ENCODE measurements around the gene AP1G2. TPM values are rescaled to one million over a fixed set of nuclear protein-coding genes. Genes with fewer than 3 reads are reported as not detected.
A peak's percentile ranks its signal among the peaks of the same experiment; 100 is the strongest.
"Not testable (repeated sequence)": the region's sequence is repeated elsewhere in the genome, so short reads cannot be mapped to it uniquely, and the experiment has no call there.

Gene AP1G2
- total RNA-seq, 2 experiments from 2014 or later, result 162 to 166 TPM

GRCh38 chr14:23608454-23608853 is 40.9 kb upstream of the AP1G2 start:
- POLR2A ChIA-PET, result no interaction called here
- Mint-ChIP-seq H3K36me3 (ENCODE audit: low read depth) (peaks cover 12% of the 10 kb centered on the region), H3K9me3 (ENCODE audit: low read depth) (peaks cover 9% of the 10 kb centered on the region), H3K27ac (peak overlapping the region; percentile 58), H3K4me3 (no peak overlapping the region), H3K4me1 (peaks cover 50% of the 10 kb centered on the region), H3K27me3 (no peaks in the 10 kb centered on the region)
- ATAC-seq (no peak), DNase-seq (no peak)
- intact Hi-C loops (cut with DNase I, micrococcal nuclease), result no loop called here
- CTCF ChIA-PET, result interaction anchor here (0.7 to 5.2 kb wide), 3 partner anchors 12 to 464 kb away, joined by 3 to 31 read pairs (median 3); no protein-coding TSS in a partner anchor

GRCh38 chr14:23605931-23606585 is 38.5 kb upstream of the AP1G2 start:
- Mint-ChIP-seq H3K27ac (peak overlapping the region; percentile 84), H3K36me3 (ENCODE audit: low read depth) (peaks cover 12% of the 10 kb centered on the region), H3K4me3 (peak overlapping the region; percentile 2), H3K4me1 (peaks cover 48% of the 10 kb centered on the region), H3K27me3 (no peaks in the 10 kb centered on the region), H3K9me3 (ENCODE audit: low read depth) (peaks cover 9% of the 10 kb centered on the region)
- DNase-seq (peak; percentile 44), ATAC-seq (peak; percentile 90)
- intact Hi-C loops (cut with DNase I, micrococcal nuclease), result loop anchor here in 1 of 2 experiments (1.0 kb wide), 1 partner anchor 272 kb away; no protein-coding TSS in a partner anchor
- POLR2A ChIA-PET, result interaction anchor here (0.9 kb wide), 1 partner anchor 40 kb away, joined by 5 read pairs; no protein-coding TSS in a partner anchor
- CTCF ChIA-PET, result interaction anchor here (0.6 to 5.2 kb wide), 10 partner anchors 9 to 429 kb away, joined by 3 to 31 read pairs (median 4); no protein-coding TSS in a partner anchor

GRCh38 chr14:23604675-23605170 is 37.1 kb upstream of the AP1G2 start:
- Mint-ChIP-seq H3K36me3 (ENCODE audit: low read depth) (peaks cover 7% of the 10 kb centered on the region), H3K4me3 (no peak overlapping the region), H3K9me3 (ENCODE audit: low read depth) (peaks cover 11% of the 10 kb centered on the region), H3K4me1 (peaks cover 34% of the 10 kb centered on the region), H3K27me3 (no peaks in the 10 kb centered on the region), H3K27ac (no peak overlapping the region)
- ATAC-seq, result no peak
- ChIA-PET CTCF (interaction anchor here (0.7 to 5.2 kb wide), 3 partner anchors 14 to 1046 kb away, joined by 3 to 31 read pairs (median 4); no protein-coding TSS in a partner anchor), POLR2A (no interaction called here)
- DNase-seq, result no peak
- intact Hi-C loops (cut with DNase I, micrococcal nuclease), result no loop called here

DNA sequence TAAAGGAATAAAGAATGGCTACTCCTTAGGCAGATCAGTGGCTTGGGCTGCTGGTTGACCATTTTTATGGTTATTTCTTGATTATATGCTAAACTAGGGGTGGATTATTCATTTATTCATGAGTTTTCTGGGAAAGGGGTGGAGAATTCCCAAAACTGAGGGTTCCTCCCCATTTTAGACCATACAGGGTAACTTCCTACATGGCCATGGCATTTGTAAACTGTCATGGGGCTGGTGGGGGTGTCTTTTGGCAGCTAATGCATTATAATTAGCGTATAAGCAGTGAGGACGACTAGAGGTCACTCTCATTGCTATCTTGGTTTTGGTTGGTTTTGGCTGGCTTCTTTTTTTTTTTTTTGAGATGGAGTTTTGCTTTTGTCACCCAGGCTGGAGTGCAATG is 36.6 kb upstream of the AP1G2 start:
- ATAC-seq (no peak), DNase-seq (no peak)
- Mint-ChIP-seq H3K9me3 (ENCODE audit: low read depth) (peaks cover 10% of the 10 kb centered on the region), H3K27ac (no peak overlapping the region), H3K4me3 (no peak overlapping the region), H3K4me1 (peaks cover 28% of the 10 kb centered on the region), H3K27me3 (no peaks in the 10 kb centered on the region), H3K36me3 (ENCODE audit: low read depth) (peaks cover 4% of the 10 kb centered on the region)
- ChIA-PET CTCF (interaction anchor here (1.0 to 5.2 kb wide), 2 partner anchors 15 to 28 kb away, joined by 3 to 31 read pairs; no protein-coding TSS in a partner anchor), POLR2A (no interaction called here)
- intact Hi-C loops (cut with DNase I, micrococcal nuclease), result no loop called here

GRCh38 chr14:23603103-23603502 is 35.5 kb upstream of the AP1G2 start:
- Mint-ChIP-seq H3K9me3 (ENCODE audit: low read depth) (peaks cover 4% of the 10 kb centered on the region), H3K27ac (no peak overlapping the region), H3K27me3 (no peaks in the 10 kb centered on the region), H3K36me3 (ENCODE audit: low read depth) (no peaks in the 10 kb centered on the region), H3K4me3 (no peak overlapping the region), H3K4me1 (peaks cover 23% of the 10 kb centered on the region)
- no peak for DNase-seq
- ChIA-PET POLR2A (no interaction called here), CTCF (interaction anchor here (1.0 kb wide), 1 partner anchor 29 kb away, joined by 3 read pairs; no protein-coding TSS in a partner anchor)
- ATAC-seq, result no peak
- intact Hi-C loops (cut with DNase I, micrococcal nuclease), result no loop called here

- ChIA-PET POLR2A (no interaction called here), CTCF (interaction anchor here (1.0 kb wide), 1 partner anchor 30 kb away, joined by 3 read pairs; no protein-coding TSS in a partner anchor)
- ATAC-seq, result no peak
- no peak overlapping the region for H3K27ac Mint-ChIP-seq
- no peaks in the 10 kb centered on the region for H3K36me3 Mint-ChIP-seq (ENCODE audit: low read depth)
- intact Hi-C loops (cut with DNase I, micrococcal nuclease), result no loop called here
- peaks cover 22% of the 10 kb centered on the region for H3K4me1 Mint-ChIP-seq
- peaks cover 4% of the 10 kb centered on the region for H3K9me3 Mint-ChIP-seq (ENCODE audit: low read depth)
- H3K4me3 Mint-ChIP-seq, result no peak overlapping the region
- no peaks in the 10 kb centered on the region for H3K27me3 Mint-ChIP-seq
- no peak for DNase-seq
Observed at GRCh38 chr14:23602181-23603095, 34.8 kb upstream of the AP1G2 start.

GRCh38 chr14:23601845-23602180 is 34.2 kb upstream of the AP1G2 start:
- Mint-ChIP-seq H3K4me3 (no peak overlapping the region), H3K27ac (no peak overlapping the region), H3K36me3 (ENCODE audit: low read depth) (no peaks in the 10 kb centered on the region), H3K4me1 (peaks cover 16% of the 10 kb centered on the region), H3K9me3 (ENCODE audit: low read depth) (peaks cover 4% of the 10 kb centered on the region), H3K27me3 (no peaks in the 10 kb centered on the region)
- intact Hi-C loops (cut with DNase I, micrococcal nuclease), result no loop called here
- CTCF ChIA-PET, result no interaction called here
- POLR2A ChIA-PET, result no interaction called here
- ATAC-seq (no peak), DNase-seq (no peak)

DNA sequence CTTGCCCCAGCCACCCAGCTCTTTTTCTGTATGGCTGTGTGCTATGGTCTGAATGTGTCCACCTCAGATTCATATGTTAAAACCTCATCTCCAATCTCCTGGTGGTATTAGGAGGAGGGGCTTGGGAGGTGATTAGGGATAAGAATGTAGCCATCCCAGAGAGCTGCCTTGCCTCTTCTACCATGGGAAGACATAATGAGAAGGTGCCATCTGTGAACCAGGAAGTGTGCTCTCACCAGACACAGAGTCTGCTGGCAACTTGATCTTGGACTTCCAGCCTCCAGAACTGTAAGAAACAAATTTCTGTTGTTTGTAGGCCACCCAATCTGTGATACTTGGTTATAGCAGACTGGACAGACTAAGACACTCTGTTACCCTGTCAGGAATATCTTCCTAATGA is 33.8 kb upstream of the AP1G2 start:
- Mint-ChIP-seq H3K36me3 (ENCODE audit: low read depth) (no peaks in the 10 kb centered on the region), H3K4me1 (peaks cover 12% of the 10 kb centered on the region), H3K9me3 (ENCODE audit: low read depth) (peaks cover 4% of the 10 kb centered on the region), H3K27ac (no peak overlapping the region), H3K4me3 (no peak overlapping the region), H3K27me3 (no peaks in the 10 kb centered on the region)
- DNase-seq (no peak), ATAC-seq (no peak)
- CTCF ChIA-PET, result no interaction called here
- intact Hi-C loops (cut with DNase I, micrococcal nuclease), result no loop called here
- POLR2A ChIA-PET, result no interaction called here

DNA sequence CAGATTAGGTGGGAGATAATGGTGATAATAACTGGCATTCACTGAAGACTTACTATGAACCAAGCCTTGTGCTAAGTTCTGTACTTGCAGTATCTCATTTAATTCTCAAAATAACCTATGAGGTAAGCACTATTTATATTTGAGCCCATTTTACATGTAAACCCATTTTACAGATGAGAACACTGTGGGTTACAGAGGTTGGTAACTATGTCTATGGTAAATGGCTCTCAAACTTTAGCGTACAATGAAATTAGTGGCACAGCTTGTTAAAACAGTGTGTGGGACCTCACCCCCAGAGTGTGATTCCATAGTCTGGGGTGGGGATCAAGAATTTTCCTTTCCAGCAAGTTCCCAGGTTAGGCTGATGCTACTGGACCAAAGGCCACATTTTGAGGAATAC is 33.2 kb upstream of the AP1G2 start:
- DNase-seq (no peak), ATAC-seq (no peak)
- H3K27me3 Mint-ChIP-seq, result no peaks in the 10 kb centered on the region
- H3K27ac Mint-ChIP-seq, result no peak overlapping the region
- peaks cover 4% of the 10 kb centered on the region for H3K9me3 Mint-ChIP-seq (ENCODE audit: low read depth)
- intact Hi-C loops (cut with DNase I, micrococcal nuclease), result no loop called here
- H3K36me3 Mint-ChIP-seq (ENCODE audit: low read depth), result no peaks in the 10 kb centered on the region
- no peak overlapping the region for H3K4me3 Mint-ChIP-seq
- POLR2A ChIA-PET, result no interaction called here
- CTCF ChIA-PET, result no interaction called here
- peaks cover 7% of the 10 kb centered on the region for H3K4me1 Mint-ChIP-seq

GRCh38 chr14:23600322-23600707 is 32.7 kb upstream of the AP1G2 start:
- ATAC-seq (no peak), DNase-seq (no peak)
- Mint-ChIP-seq H3K9me3 (ENCODE audit: low read depth) (peaks cover 4% of the 10 kb centered on the region), H3K4me1 (peaks cover 2% of the 10 kb centered on the region), H3K27ac (no peak overlapping the region), H3K36me3 (ENCODE audit: low read depth) (no peaks in the 10 kb centered on the region), H3K27me3 (no peaks in the 10 kb centered on the region), H3K4me3 (no peak overlapping the region)
- ChIA-PET CTCF (interaction anchor here (0.8 kb wide), 1 partner anchor 11 kb away, joined by 3 read pairs; no protein-coding TSS in a partner anchor), POLR2A (no interaction called here)
- intact Hi-C loops (cut with DNase I, micrococcal nuclease), result no loop called here

- H3K27ac Mint-ChIP-seq; H3K9me3 Mint-ChIP-seq (ENCODE audit: low read depth); ATAC-seq; H3K4me3 Mint-ChIP-seq; H3K4me1 Mint-ChIP-seq; POLR2A ChIA-PET; H3K27me3 Mint-ChIP-seq; intact Hi-C loops (cut with DNase I, micrococcal nuclease); H3K36me3 Mint-ChIP-seq (ENCODE audit: low read depth); DNase-seq: not testable (repeated sequence)
- CTCF ChIA-PET, result interaction anchor here (2.6 kb wide), 1 partner anchor 38 kb away, joined by 10 read pairs; no protein-coding TSS in a partner anchor
Observed at GRCh38 chr14:23594191-23594590, 26.6 kb upstream of the AP1G2 start.
